GM21360 (cell line): ENCODE results near the gene LMAN2L.

ENCODE experiments used
- ATAC-seq: cut with Tn5 transposase; IDR thresholded peaks from one replicate; pipeline ENCODE4 v1.9.1; 2021; ENCODE audit warnings: mild to moderate bottlenecking, moderate library complexity; ENCODE audit not compliant: unreplicated experiment

Gene LMAN2L

GRCh38 chr2:96662360-96662759 is 77.5 kb downstream of the LMAN2L start:
- no peak for ATAC-seq

GRCh38 chr2:96661324-96661723 is 78.5 kb downstream of the LMAN2L start:
- no peak for ATAC-seq

- no peak for ATAC-seq
Measured at GRCh38 chr2:96656540-96656939, 83.3 kb downstream of the LMAN2L start.
